Measurements from ENCODE around the gene LYST.

DNA sequence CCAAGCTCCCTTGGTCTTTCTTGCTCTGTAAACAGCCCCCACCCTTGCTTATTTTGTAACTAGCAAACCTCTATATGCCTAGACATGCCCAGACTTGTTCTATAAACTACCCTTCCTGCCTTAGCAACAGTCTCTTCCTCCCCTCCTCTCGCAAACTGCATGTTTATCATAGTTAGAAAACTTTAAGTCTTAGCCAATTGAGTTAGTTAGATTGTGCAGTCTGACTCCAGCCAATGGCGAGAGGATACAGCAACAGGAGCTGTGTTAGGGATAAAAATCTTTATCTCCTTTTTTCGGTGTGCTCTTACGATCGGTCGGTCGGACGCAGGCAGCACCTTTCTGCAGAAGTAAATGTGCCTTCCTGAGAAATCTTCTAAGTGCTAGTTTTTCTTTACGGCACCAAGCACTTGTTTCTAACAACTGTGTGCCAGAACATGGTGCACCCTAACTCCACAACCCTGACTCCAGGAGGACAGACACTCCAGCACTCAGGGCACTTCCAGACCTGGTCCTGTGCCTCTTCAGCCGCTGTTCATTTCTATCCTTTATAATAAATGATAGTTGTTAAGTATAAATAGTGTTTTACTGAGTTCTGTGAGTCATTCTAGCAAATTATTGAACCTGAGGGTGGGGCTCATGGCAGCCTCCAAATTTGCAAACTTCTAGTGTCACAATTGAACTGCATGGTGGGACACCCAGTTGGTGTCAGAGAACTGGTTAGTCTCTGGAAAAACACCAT is 191.4 kb downstream of the LYST start:
- TF ChIP-seq, protein P1, sequence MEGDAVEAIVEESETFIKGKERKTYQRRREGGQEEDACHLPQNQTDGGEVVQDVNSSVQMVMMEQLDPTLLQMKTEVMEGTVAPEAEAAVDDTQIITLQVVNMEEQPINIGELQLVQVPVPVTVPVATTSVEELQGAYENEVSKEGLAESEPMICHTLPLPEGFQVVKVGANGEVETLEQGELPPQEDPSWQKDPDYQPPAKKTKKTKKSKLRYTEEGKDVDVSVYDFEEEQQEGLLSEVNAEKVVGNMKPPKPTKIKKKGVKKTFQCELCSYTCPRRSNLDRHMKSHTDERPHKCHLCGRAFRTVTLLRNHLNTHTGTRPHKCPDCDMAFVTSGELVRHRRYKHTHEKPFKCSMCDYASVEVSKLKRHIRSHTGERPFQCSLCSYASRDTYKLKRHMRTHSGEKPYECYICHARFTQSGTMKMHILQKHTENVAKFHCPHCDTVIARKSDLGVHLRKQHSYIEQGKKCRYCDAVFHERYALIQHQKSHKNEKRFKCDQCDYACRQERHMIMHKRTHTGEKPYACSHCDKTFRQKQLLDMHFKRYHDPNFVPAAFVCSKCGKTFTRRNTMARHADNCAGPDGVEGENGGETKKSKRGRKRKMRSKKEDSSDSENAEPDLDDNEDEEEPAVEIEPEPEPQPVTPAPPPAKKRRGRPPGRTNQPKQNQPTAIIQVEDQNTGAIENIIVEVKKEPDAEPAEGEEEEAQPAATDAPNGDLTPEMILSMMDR (conservative IDR thresholded peaks at IDR 0.05; ENCODE audit: low read depth, low read length), result no peak
- TF ChIP-seq EZH2phosphoT487 (IDR thresholded peaks at IDR 0.05; ENCODE audit: borderline replicate concordance, low read length), result no peak
